HG02642 (cell line): ENCODE data around the gene KRTAP20-2.

Experiments used
- ATAC-seq: cut with Tn5 transposase; IDR thresholded peaks from one replicate; pipeline ENCODE4 v1.9.1; 2021; ENCODE audit warnings: mild to moderate bottlenecking; ENCODE audit not compliant: unreplicated experiment, poor library complexity

The KRTAP20-2 gene

DNA sequence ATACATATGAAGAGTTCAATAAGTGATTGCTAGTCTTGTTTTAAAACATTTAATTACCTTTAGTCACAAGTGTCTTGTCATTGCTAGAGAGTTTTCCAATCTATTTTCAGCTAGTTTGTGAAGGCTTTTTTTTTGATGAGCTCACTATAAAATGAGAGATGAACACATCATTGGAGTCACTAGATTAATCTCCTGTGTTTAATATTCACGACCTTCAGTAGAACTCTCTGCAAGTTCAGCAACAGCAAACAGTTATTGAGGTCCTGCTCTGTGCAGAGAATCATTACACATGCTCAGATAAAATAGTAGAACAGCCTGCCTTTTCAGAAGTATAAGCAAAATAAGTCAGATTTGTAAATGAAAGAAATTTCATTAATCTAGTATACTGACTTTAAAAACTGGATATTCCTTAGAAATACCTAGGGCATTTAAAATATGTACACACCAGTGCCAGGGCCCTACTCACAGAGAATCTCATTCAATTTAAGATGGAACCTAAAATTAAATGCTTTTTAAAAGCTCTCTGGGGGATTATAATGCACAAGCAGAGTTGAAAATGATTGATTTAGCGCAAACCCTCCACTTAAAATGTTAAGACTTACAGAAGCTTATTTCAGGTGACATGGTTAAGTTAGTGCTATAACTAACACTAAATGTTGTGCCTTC lies 38.1 kb downstream of the KRTAP20-2 start:
- ATAC-seq: no peak

- no peak for ATAC-seq
These were observed 39.3 kb downstream of the KRTAP20-2 start for GRCh38 chr21:30674312-30674711.

GRCh38 chr21:30676737-30677136 lies 41.7 kb downstream of the KRTAP20-2 start:
- no peak for ATAC-seq

- ATAC-seq: no peak
These were observed 45.6 kb downstream of the KRTAP20-2 start for GRCh38 chr21:30680586-30680985.

GRCh38 chr21:30684506-30684905 lies 49.5 kb downstream of the KRTAP20-2 start:
- no peak for ATAC-seq
